ENCODE measurements around the gene ZNF727.
"Not testable (repeated sequence)": the region's sequence is repeated elsewhere in the genome, so short reads cannot be mapped to it uniquely, and the experiment has no call there.

The ZNF727 gene

GRCh38 chr7:64087501-64087900, 42.3 kb downstream of the ZNF727 start:
- DNase-seq: no peak
- Histone ChIP-seq H3K4me2 (ENCODE audit: insufficient read depth, low read length) (no peak overlapping the region), H3K9me3 (ENCODE audit: insufficient read depth, low read length, severe bottlenecking) (peaks cover 42% of the 10 kb centered on the region), H3K27me3 (ENCODE audit: insufficient read depth, low read length, poor library complexity) (no peaks in the 10 kb centered on the region), H3K4me1 (ENCODE audit: insufficient read depth, low read length) (no peaks in the 10 kb centered on the region), H3K4me3 (ENCODE audit: low read depth in 1 of 2, low read length in 2 of 2) (no peak overlapping the region), H2AFZ (ENCODE audit: low read depth, low read length) (no peak overlapping the region), H3K79me2 (ENCODE audit: insufficient read depth, low read length) (no peaks in the 10 kb centered on the region), H3K27ac (ENCODE audit: low read length) (no peak overlapping the region), H3K36me3 (ENCODE audit: insufficient read depth, low read length) (no peaks in the 10 kb centered on the region), H3K9ac (ENCODE audit: low read depth, low read length) (no peak overlapping the region), H4K20me1 (ENCODE audit: insufficient read depth, low read length) (no peaks in the 10 kb centered on the region)
- TF ChIP-seq EZH2 (IDR thresholded peaks at IDR 0.05; ENCODE audit: borderline replicate concordance, low read depth, low read length, severe bottlenecking): no peak
- peak; percentile 12; the same call in 1 of the 3 replicates for ATAC-seq (ENCODE audit: insufficient read depth, low read depth)

GRCh38 chr7:64088863-64089262, 43.6 kb downstream of the ZNF727 start:
- ATAC-seq (ENCODE audit: insufficient read depth, low read depth): not testable (repeated sequence)

More at GRCh38 chr7:64088863-64089262, 43.6 kb downstream of the ZNF727 start:
- not testable (repeated sequence) for H3K4me2 ChIP-seq (ENCODE audit: insufficient read depth, low read length); H3K27ac ChIP-seq (ENCODE audit: low read length); H3K36me3 ChIP-seq (ENCODE audit: insufficient read depth, low read length); H3K79me2 ChIP-seq (ENCODE audit: insufficient read depth, low read length); H3K4me3 ChIP-seq (ENCODE audit: low read depth in 1 of 2, low read length in 2 of 2); DNase-seq; H3K4me1 ChIP-seq (ENCODE audit: insufficient read depth, low read length); H4K20me1 ChIP-seq (ENCODE audit: insufficient read depth, low read length); H3K9ac ChIP-seq (ENCODE audit: low read depth, low read length); H2AFZ ChIP-seq (ENCODE audit: low read depth, low read length); H3K27me3 ChIP-seq (ENCODE audit: insufficient read depth, low read length, poor library complexity)
- peaks cover 32% of the 10 kb centered on the region for H3K9me3 ChIP-seq (ENCODE audit: insufficient read depth, low read length, severe bottlenecking)

All from DND-41 (cell line).